Measurements from ENCODE around the gene EIF3D. TPM values are rescaled to one million over a fixed set of nuclear protein-coding genes. Genes with fewer than 3 reads are reported as not detected.

Gene EIF3D
- total RNA-seq, 3 donors from 2014 or later (not counting 1 experiment from before 2014, with no cell fraction given) = 205 to 251 (median 215) TPM

DNA sequence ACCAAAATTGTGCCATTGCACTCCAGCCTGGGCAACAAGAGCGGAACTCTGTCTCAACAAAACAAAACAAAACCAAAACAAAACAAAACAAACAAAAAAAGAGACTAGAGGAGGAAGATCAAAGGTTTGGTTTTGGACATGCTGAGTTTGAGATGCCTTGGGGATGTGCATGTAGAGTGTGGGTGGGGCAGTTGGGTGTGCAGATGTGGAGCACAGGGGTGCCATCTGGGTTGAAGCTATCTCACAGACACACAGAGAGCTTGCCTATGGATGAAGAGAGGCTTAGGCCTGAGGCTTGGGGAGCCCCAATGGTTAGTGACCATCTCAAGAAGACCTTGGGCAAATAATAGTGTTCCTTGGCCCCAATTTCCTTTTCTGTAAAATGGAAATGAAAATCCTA lies 45.8 kb upstream of the EIF3D start:
- Histone ChIP-seq H3K4me1 (ENCODE audit: control insufficient read depth, insufficient read depth, low read length) (no peaks in the 10 kb centered on the region), H3K4me3 (ENCODE audit: low read length) (no peak overlapping the region), H3K27me3 (ENCODE audit: control insufficient read depth, insufficient read depth, low read length) (no peaks in the 10 kb centered on the region), H3K9me3 (ENCODE audit: control insufficient read depth, insufficient read depth, low read length) (no peaks in the 10 kb centered on the region), H3K36me3 (ENCODE audit: control insufficient read depth, insufficient read depth, low read length) (no peaks in the 10 kb centered on the region), H3K27ac (ENCODE audit: low read length) (no peak overlapping the region)
- H3K9me3 Mint-ChIP-seq = no peaks in the 10 kb centered on the region
- TF ChIP-seq, protein P1, sequence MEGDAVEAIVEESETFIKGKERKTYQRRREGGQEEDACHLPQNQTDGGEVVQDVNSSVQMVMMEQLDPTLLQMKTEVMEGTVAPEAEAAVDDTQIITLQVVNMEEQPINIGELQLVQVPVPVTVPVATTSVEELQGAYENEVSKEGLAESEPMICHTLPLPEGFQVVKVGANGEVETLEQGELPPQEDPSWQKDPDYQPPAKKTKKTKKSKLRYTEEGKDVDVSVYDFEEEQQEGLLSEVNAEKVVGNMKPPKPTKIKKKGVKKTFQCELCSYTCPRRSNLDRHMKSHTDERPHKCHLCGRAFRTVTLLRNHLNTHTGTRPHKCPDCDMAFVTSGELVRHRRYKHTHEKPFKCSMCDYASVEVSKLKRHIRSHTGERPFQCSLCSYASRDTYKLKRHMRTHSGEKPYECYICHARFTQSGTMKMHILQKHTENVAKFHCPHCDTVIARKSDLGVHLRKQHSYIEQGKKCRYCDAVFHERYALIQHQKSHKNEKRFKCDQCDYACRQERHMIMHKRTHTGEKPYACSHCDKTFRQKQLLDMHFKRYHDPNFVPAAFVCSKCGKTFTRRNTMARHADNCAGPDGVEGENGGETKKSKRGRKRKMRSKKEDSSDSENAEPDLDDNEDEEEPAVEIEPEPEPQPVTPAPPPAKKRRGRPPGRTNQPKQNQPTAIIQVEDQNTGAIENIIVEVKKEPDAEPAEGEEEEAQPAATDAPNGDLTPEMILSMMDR (IDR thresholded peaks at IDR 0.05) = no peak
- no peak overlapping the region for H3K4me3 Mint-ChIP-seq
- intact Hi-C loops (cut with micrococcal nuclease) = no loop called here
- DNase-seq (no peak), ATAC-seq (no peak)
- no CpG with 5 or more reads among the region's 1 CpG for WGBS (ENCODE audit: insufficient coverage)
- no peaks in the 10 kb centered on the region for H3K4me1 Mint-ChIP-seq
- H3K27me3 Mint-ChIP-seq (ENCODE audit: low read depth in 2 of 2) = peaks cover 0 to 4% of the 10 kb centered on the region in 2 donors
- H3K36me3 Mint-ChIP-seq = no peaks in the 10 kb centered on the region
- no peak overlapping the region for H3K27ac Mint-ChIP-seq

DNA sequence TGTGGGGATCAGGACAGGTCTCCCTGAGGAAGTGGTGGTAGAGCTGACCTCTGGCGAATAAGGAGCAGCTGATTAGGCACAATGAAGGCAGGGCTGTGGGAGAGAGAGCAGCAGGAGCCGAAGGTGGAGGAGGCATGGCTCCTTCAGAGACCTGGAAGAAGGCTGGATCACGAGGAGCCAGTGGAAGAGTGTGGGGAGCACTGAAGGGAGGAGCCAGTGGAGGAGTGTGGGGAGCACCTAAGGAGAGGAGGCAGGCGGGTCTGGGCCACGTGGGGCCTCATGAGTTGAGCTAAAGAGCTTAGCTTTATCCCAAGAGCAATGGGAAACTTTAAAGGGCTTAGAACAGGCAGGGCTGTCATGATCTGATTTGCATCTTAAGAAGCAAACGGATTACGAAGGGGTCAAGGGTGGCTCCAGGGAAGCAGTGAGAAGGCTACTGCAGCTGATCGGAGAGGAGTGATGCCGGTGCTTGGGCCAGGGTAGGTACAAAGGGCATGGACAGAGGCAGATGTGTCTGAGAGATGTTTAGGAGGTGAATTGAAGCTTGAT lies 44.9 kb upstream of the EIF3D start:
- WGBS (ENCODE audit: insufficient coverage) = 78% methylated on average over 9 of the region's 9 CpGs
- Histone ChIP-seq H3K27ac (ENCODE audit: low read length) (no peak overlapping the region), H3K27me3 (ENCODE audit: control insufficient read depth, insufficient read depth, low read length) (no peaks in the 10 kb centered on the region), H3K4me3 (ENCODE audit: low read length) (no peak overlapping the region), H3K36me3 (ENCODE audit: control insufficient read depth, insufficient read depth, low read length) (no peaks in the 10 kb centered on the region), H3K4me1 (ENCODE audit: control insufficient read depth, insufficient read depth, low read length) (no peaks in the 10 kb centered on the region), H3K9me3 (ENCODE audit: control insufficient read depth, insufficient read depth, low read length) (no peaks in the 10 kb centered on the region)
- intact Hi-C loops (cut with micrococcal nuclease) = no loop called here
- no peak for DNase-seq
- Mint-ChIP-seq H3K36me3 (no peaks in the 10 kb centered on the region), H3K9me3 (no peaks in the 10 kb centered on the region), H3K27ac (no peak overlapping the region), H3K27me3 (ENCODE audit: low read depth in 2 of 2) (peaks cover 0 to 4% of the 10 kb centered on the region in 2 donors), H3K4me3 (no peak overlapping the region), H3K4me1 (no peaks in the 10 kb centered on the region)
- TF ChIP-seq, protein P1 (IDR thresholded peaks at IDR 0.05) = no peak
- no peak for ATAC-seq

GRCh38 chr22:36571991-36572390 lies 43.0 kb upstream of the EIF3D start:
- H3K4me3 ChIP-seq (ENCODE audit: low read length) = no peak overlapping the region
- TF ChIP-seq, protein P1 (IDR thresholded peaks at IDR 0.05) = no peak
- no peaks in the 10 kb centered on the region for H3K27me3 ChIP-seq (ENCODE audit: control insufficient read depth, insufficient read depth, low read length)
- no peaks in the 10 kb centered on the region for H3K36me3 Mint-ChIP-seq
- no peak for ATAC-seq
- WGBS (ENCODE audit: insufficient coverage) = 87% methylated on average over 2 of the region's 2 CpGs
- no peaks in the 10 kb centered on the region for H3K9me3 ChIP-seq (ENCODE audit: control insufficient read depth, insufficient read depth, low read length)
- H3K4me1 ChIP-seq (ENCODE audit: control insufficient read depth, insufficient read depth, low read length) = no peaks in the 10 kb centered on the region
- H3K4me1 Mint-ChIP-seq = no peaks in the 10 kb centered on the region
- intact Hi-C loops (cut with micrococcal nuclease) = no loop called here
- no peak overlapping the region for H3K27ac ChIP-seq (ENCODE audit: low read length)
- DNase-seq = no peak
- H3K4me3 Mint-ChIP-seq = no peak overlapping the region
- H3K9me3 Mint-ChIP-seq = no peaks in the 10 kb centered on the region
- H3K36me3 ChIP-seq (ENCODE audit: control insufficient read depth, insufficient read depth, low read length) = no peaks in the 10 kb centered on the region
- H3K27me3 Mint-ChIP-seq (ENCODE audit: low read depth in 2 of 2) = peaks cover 4 to 10% of the 10 kb centered on the region in 2 donors
- no peak overlapping the region for H3K27ac Mint-ChIP-seq

GRCh38 chr22:36569999-36570398 lies 41.0 kb upstream of the EIF3D start:
- peaks cover 19 to 20% of the 10 kb centered on the region in 2 donors for H3K27me3 Mint-ChIP-seq (ENCODE audit: low read depth in 2 of 2)
- TF ChIP-seq, protein P1 (IDR thresholded peaks at IDR 0.05) = no peak
- no peak overlapping the region for H3K27ac Mint-ChIP-seq

More at GRCh38 chr22:36569999-36570398, 41.0 kb upstream of the EIF3D start:
- H3K9me3 ChIP-seq (ENCODE audit: control insufficient read depth, insufficient read depth, low read length) = no peaks in the 10 kb centered on the region
- DNase-seq (no peak), ATAC-seq (no peak)
- H3K4me3 ChIP-seq (ENCODE audit: low read length) = no peak overlapping the region
- no peaks in the 10 kb centered on the region for H3K36me3 Mint-ChIP-seq
- intact Hi-C loops (cut with micrococcal nuclease) = no loop called here
- WGBS (ENCODE audit: insufficient coverage) = 60% methylated on average over 12 of the region's 12 CpGs
- no peaks in the 10 kb centered on the region for H3K4me1 ChIP-seq (ENCODE audit: control insufficient read depth, insufficient read depth, low read length)
- no peak overlapping the region for H3K4me3 Mint-ChIP-seq
- no peaks in the 10 kb centered on the region for H3K9me3 Mint-ChIP-seq
- no peaks in the 10 kb centered on the region for H3K36me3 ChIP-seq (ENCODE audit: control insufficient read depth, insufficient read depth, low read length)
- H3K27me3 ChIP-seq (ENCODE audit: control insufficient read depth, insufficient read depth, low read length) = peaks cover 2% of the 10 kb centered on the region
- H3K27ac ChIP-seq (ENCODE audit: low read length) = no peak overlapping the region
- H3K4me1 Mint-ChIP-seq = no peaks in the 10 kb centered on the region
